Cardiac septum (tissue), 1 donor: ENCODE data around the gene COL5A3. TPM values are rescaled to one million over a fixed set of nuclear protein-coding genes. Genes with fewer than 3 reads are reported as not detected.

ENCODE experiments used
- DNase-seq: peaks from one replicate; pipeline ENCODE4 v3.0.0-alpha.2; 2020; ENCODE audit warnings: low spot score
- intact Hi-C: fragments of 100-400 bp; cut with DNase I; formaldehyde crosslinking; loops from one replicate; pipeline ENCODE4 v1.14.0; 2022
- total RNA-seq: library from RNA; stranded (reverse); fragmentation: NEBNext Ultra II Directional; extraction: Animal tissue kit (Norgen Biotek cat#: 25700); gene quantifications from one replicate; pipeline ENCODE4 v1.2.1, GENCODE V29; 2021
- donor health status: DM: no; HTN: no; CAD: no.

Gene COL5A3
- total RNA-seq, 1 donor from 2014 or later, result 8.9 TPM

GRCh38 chr19:10013834-10014618, 3.7 kb upstream of the COL5A3 start:
- intact Hi-C loops, result no loop called here

DNA sequence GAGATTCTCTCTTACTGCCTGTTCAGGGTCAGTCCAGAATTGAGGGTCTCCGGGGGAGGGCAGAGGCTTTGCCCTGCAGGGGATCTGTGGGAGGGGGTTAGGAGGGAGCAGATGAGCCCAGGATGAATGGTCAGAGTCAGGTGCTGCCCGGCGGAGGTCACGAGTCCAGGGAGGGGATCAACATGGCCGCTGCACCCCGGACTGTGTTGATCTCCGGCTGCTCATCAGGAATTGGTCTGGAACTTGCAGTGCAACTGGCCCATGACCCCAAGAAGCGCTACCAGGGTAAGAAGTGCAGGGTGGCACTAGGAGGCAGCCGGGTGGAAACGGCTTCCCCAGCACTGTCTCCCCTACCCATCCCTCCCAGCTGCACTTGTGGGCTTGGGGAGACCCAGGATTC, 3.0 kb upstream of the COL5A3 start, which contains the start of gene RDH8:
RDH8 (plus strand) TSS at position 168 of the 400 bp plus-strand sequence; CDS start at position 183, 15 bp downstream.
- intact Hi-C loops, result no loop called here
- DNase-seq, result no peak

More at GRCh38 chr19:10013834-10014618, 3.7 kb upstream of the COL5A3 start:
- DNase-seq, result no peak

DNA sequence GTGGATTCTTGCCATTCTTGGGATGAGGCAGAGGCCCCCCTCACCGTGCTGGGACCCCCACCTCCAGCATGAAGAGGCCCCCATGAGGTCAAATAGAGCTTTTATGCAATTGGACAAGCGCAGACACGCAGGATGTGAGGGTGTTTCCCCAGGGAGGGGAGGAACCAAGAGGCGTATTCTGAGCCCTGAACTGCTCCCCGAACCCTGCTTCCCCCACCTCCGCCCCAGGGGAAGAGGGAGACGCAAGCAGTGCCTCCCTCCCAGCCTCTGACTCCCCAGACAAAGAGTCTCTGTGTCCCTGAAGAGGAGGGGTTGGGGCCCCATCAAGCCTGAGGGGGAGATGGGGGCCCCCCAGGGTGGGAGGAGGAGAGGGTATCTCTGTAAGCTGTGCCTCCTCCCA, 1.7 kb upstream of the COL5A3 start:
- intact Hi-C loops, result no loop called here
- DNase-seq, result no peak

GRCh38 chr19:10010939-10011338, 635 bp upstream of the COL5A3 start:
- intact Hi-C loops, result no loop called here
- no peak for DNase-seq

DNA sequence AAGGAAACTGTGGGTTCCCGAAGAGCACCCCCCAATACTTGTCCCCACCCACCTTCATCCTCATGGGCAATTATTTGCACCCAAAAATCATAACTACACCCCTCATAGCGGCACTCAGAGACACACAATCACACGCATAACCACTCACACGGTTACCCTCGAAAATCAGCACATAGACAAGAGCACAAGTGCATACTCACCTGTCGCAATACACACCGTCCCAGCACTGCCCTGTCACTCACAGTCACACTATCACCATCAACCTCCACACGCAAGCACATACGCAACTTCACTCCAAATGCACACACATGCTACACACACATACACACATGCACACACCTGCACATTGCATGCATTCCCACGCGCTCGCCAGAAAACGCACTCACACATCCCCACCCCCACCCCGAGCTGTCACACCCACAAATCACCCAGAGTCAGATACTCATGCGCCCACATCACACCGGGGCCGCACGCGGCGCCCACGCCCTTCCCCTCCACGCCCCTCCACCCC, 535 bp downstream of the COL5A3 start:
- intact Hi-C loops, result loop anchor here (1.0 to 5.0 kb wide), 2 partner anchors 64 to 77 kb away; no protein-coding TSS in a partner anchor
- no peak for DNase-seq

DNA sequence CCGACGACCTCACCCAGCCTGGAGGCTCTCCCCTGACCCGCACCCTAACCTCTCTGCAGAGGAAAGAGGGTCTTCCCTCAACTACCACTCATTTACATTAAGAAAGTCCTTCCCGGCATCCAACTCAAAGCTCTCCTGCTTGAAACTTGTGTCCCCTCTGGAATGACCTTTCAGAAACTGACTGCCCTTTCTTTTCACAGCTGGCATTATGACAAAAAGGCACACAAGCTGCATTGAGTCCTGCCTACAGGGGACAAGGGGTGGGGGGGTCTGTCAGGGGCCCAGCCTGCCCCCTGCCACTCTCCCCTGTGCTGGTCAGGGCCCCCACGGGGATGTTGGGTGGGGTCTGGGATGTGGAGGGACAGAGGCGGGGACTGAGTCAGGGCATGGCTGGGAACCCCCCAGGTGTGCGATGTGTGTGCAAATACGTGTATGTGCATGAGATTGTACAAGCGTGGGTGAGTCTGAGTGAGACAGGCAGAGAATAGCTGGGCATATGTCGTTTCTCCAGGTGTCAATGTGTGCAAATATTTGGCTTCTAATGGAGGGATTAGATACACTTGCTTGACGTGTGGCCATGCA, 2.0 kb downstream of the COL5A3 start:
- intact Hi-C loops, result loop anchor here (5.0 kb wide), 1 partner anchor 76 kb away; no protein-coding TSS in a partner anchor
- no peak for DNase-seq

GRCh38 chr19:10007371-10008183, 2.7 kb downstream of the COL5A3 start:
- intact Hi-C loops, result loop anchor here (5.0 kb wide), 1 partner anchor 75 kb away; no protein-coding TSS in a partner anchor
- no peak for DNase-seq

GRCh38 chr19:10006752-10007323, 3.5 kb downstream of the COL5A3 start:
- intact Hi-C loops, result loop anchor here (5.0 kb wide), 1 partner anchor 75 kb away; no protein-coding TSS in a partner anchor
- DNase-seq, result no peak

GRCh38 chr19:10006335-10006708, 4.0 kb downstream of the COL5A3 start:
- no peak for DNase-seq
- intact Hi-C loops, result loop anchor here (5.0 kb wide), 1 partner anchor 74 kb away; no protein-coding TSS in a partner anchor

- intact Hi-C loops, result loop anchor here (5.0 kb wide), 1 partner anchor 73 kb away; no protein-coding TSS in a partner anchor
- no peak for DNase-seq
Measured at GRCh38 chr19:10005632-10006334, 4.5 kb downstream of the COL5A3 start.

- intact Hi-C loops, result loop anchor here (5.0 kb wide), 1 partner anchor 72 kb away; no protein-coding TSS in a partner anchor
- DNase-seq, result no peak
Measured at GRCh38 chr19:10004617-10005016, 5.7 kb downstream of the COL5A3 start.

DNA sequence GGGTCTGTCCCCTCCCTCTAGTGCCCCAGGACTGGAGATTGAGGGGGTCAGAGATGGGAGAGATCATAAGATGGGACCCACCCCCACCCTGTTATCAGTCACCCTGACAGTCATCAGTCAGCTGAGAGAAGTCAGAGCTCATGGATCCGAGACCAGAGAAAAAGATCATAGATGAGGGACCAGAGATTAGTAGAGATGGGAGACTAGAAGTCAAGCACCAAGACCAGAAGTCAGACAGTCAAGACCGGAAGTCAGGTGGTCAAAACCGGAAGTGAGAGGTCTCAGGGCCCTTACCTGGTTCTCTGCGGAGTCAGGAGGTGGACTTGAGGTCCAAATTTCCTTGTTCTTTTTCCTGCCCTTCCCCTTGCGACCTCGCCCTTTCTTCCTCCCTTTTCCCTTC, 7.0 kb downstream of the COL5A3 start:
- no peak for DNase-seq
- intact Hi-C loops, result no loop called here

- intact Hi-C loops, result no loop called here
Measured at GRCh38 chr19:10001899-10002298, 8.4 kb downstream of the COL5A3 start.

GRCh38 chr19:10000171-10000826, 10.0 kb downstream of the COL5A3 start:
- intact Hi-C loops, result no loop called here
- no peak for DNase-seq

More at GRCh38 chr19:10001899-10002298, 8.4 kb downstream of the COL5A3 start:
- DNase-seq, result no peak

- intact Hi-C loops, result no loop called here
- no peak for DNase-seq
Measured at GRCh38 chr19:9996541-9996940, 13.8 kb downstream of the COL5A3 start.

DNA sequence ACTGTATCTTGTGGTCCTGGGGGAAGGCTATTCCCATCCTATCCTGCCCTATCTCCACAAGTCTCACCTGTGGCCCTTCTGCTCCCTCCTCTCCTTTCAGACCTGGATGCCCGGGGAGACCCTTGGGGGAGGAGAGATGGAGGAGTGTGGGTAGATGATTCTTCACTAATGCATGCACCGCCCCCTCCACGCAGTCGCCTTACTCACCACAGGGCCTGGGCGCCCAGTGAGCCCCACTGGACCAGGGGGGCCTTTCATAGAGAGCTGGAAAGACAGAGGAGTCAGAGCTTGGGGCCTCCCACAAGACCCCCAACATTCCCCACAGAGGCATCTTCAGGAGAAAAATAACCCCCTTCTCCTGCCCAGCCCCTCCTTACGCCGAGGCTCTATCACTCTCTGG, 14.3 kb downstream of the COL5A3 start:
- DNase-seq, result no peak
- intact Hi-C loops, result no loop called here

- intact Hi-C loops, result no loop called here
- no peak for DNase-seq
Measured at GRCh38 chr19:9995084-9995483, 15.2 kb downstream of the COL5A3 start.
